Neural cell (in vitro differentiated cells): ENCODE results near the gene RTN4R. TPM values are rescaled to one million over a fixed set of nuclear protein-coding genes. Genes with fewer than 3 reads are reported as not detected.
"Not testable (repeated sequence)": the region's sequence is repeated elsewhere in the genome, so short reads cannot be mapped to it uniquely, and the experiment has no call there.

Source experiments
- H2AFZ ChIP-seq: fragments of 200-600, 300-800 bp; sonication (generic), shearing (Covaris generic); 2 replicates; pipeline ENCODE4 v1.6.0; 2014; ENCODE audit warnings: low read depth, mild to moderate bottlenecking, antibody characterized with exemption, low read length, moderate library complexity
- H3F3A ChIP-seq: fragments of 200-600 bp; shearing (Covaris generic); 2 replicates; pipeline ENCODE4 v1.6.1; 2016; ENCODE audit warnings: mild to moderate bottlenecking, moderate library complexity, mixed read lengths, antibody characterized with exemption, low read length; ENCODE audit not compliant: insufficient read depth, poor library complexity, severe bottlenecking
- H3K27ac ChIP-seq: fragments of 200-600, 300-800 bp; sonication (generic), shearing (Covaris generic); 2 replicates; pipeline ENCODE4 v1.5.1; 2014; ENCODE audit warnings: mild to moderate bottlenecking, low read length, moderate library complexity
- H3K27me3 ChIP-seq: fragments of 300-800, 200-600 bp; sonication (generic), shearing (Covaris generic); 2 replicates; pipeline ENCODE4 v1.6.0; 2014; ENCODE audit warnings: mild to moderate bottlenecking, low read depth, low read length, moderate library complexity; ENCODE audit not compliant: insufficient read depth
- H3K36me3 ChIP-seq: fragments of 300-800, 200-600 bp; sonication (generic), shearing (Covaris generic); 2 replicates; pipeline ENCODE4 v1.5.1; 2014; ENCODE audit warnings: mild to moderate bottlenecking, antibody characterized with exemption, low read length, moderate library complexity; ENCODE audit not compliant: insufficient read depth
- H3K4me2 ChIP-seq: fragments of 300-800, 200-600 bp; sonication (generic), shearing (Covaris generic); 2 replicates; pipeline ENCODE4 v1.6.0; 2014; ENCODE audit warnings: mild to moderate bottlenecking, low read length
- H3K4me3 ChIP-seq: fragments of 300-800, 200-600 bp; sonication (generic), shearing (Covaris generic); 2 replicates; pipeline ENCODE4 v1.5.1; 2014; ENCODE audit warnings: mild to moderate bottlenecking, low read length, moderate library complexity
- H3K79me2 ChIP-seq: fragments of 200-600 bp; shearing (Covaris generic); replicated peaks from 2 replicates; pipeline ENCODE4 v1.6.0; 2014; ENCODE audit warnings: mild to moderate bottlenecking, low read length, moderate library complexity; ENCODE audit not compliant: insufficient read depth
- H3K9ac ChIP-seq: fragments of 300-800, 200-600 bp; sonication (generic), shearing (Covaris generic); 2 replicates; pipeline ENCODE4 v1.6.1; 2016; ENCODE audit warnings: mild to moderate bottlenecking, low read length, mixed read lengths
- H3K9me2 ChIP-seq: fragments of 200-600 bp; shearing (Covaris generic); 2 replicates; pipeline ENCODE4 v1.6.1; 2016; ENCODE audit warnings: mild to moderate bottlenecking, low read length, mixed read lengths; ENCODE audit not compliant: insufficient read depth
- H3K9me3 ChIP-seq: fragments of 200-600, 300-800 bp; sonication (generic), shearing (Covaris generic); 2 replicates; pipeline ENCODE4 v1.6.1; 2016; ENCODE audit warnings: mild to moderate bottlenecking, mixed run types, low read length, moderate library complexity, mixed read lengths
- H4K20me1 ChIP-seq: fragments of 200-600 bp; shearing (Covaris generic); 2 replicates; pipeline ENCODE4 v1.6.1; 2016; ENCODE audit warnings: mild to moderate bottlenecking, mixed run types; ENCODE audit not compliant: insufficient read depth
- EP300 ChIP-seq: fragments of 450-650 bp; conservative IDR thresholded peaks from 2 replicates; pipeline ENCODE4 v1.6.1; 2014; ENCODE audit warnings: antibody characterized with exemption, mild to moderate bottlenecking, moderate library complexity; ENCODE audit not compliant: poor library complexity, severe bottlenecking
- EZH2 ChIP-seq: fragments of 200-600, 300-800 bp; shearing (Covaris generic), sonication (generic); IDR thresholded peaks from 2 replicates; pipeline ENCODE4 v1.6.1; 2014; ENCODE audit warnings: antibody characterized with exemption, low read length, borderline replicate concordance, mild to moderate bottlenecking; ENCODE audit not compliant: insufficient read depth, poor library complexity, severe bottlenecking
- MXI1 ChIP-seq: fragments of 450-650 bp; conservative IDR thresholded peaks from 2 replicates; pipeline ENCODE4 v1.6.1; 2014; ENCODE audit warnings: antibody characterized with exemption, mild to moderate bottlenecking; ENCODE audit not compliant: poor library complexity, severe bottlenecking
- POLR2AphosphoS5 ChIP-seq: IDR thresholded peaks from 2 replicates; pipeline ENCODE4 v1.6.1; 2012
- RAD21 ChIP-seq: fragments of 450-650 bp; conservative IDR thresholded peaks from 2 replicates; pipeline ENCODE4 v1.6.1; 2014; ENCODE audit warnings: antibody characterized with exemption, mild to moderate bottlenecking, moderate library complexity
- SMC3 ChIP-seq: fragments of 450-650 bp; conservative IDR thresholded peaks from 2 replicates; pipeline ENCODE4 v1.6.1; 2014; ENCODE audit warnings: antibody characterized with exemption, mild to moderate bottlenecking, moderate library complexity; ENCODE audit not compliant: poor library complexity
- TAF1 ChIP-seq: IDR thresholded peaks from 2 replicates; pipeline ENCODE4 v1.6.1; 2012; ENCODE audit warnings: low read depth
- polyA plus RNA-seq: library from polyadenylated mRNA; depleted of rRNA; stranded (reverse); fragments of >200 nt; gene quantifications from 2 replicates; pipeline ENCODE4 v1.2.3, GENCODE V29; 2014
- TF ChIP-seq, protein P1 (sequence below): fragments of 450-650 bp; IDR thresholded peaks from 2 replicates; pipeline ENCODE4 v1.5.1; 2014; ENCODE audit warnings: antibody characterized with exemption, mild to moderate bottlenecking, moderate library complexity; ENCODE audit not compliant: poor library complexity, severe bottlenecking
- TF ChIP-seq, protein P2 (sequence below): IDR thresholded peaks from 2 replicates; pipeline ENCODE4 v1.6.1; 2012; ENCODE audit warnings: borderline replicate concordance

The RTN4R gene
- polyA plus RNA-seq, 1 donor from 2014 or later, result 13.6 TPM

DNA sequence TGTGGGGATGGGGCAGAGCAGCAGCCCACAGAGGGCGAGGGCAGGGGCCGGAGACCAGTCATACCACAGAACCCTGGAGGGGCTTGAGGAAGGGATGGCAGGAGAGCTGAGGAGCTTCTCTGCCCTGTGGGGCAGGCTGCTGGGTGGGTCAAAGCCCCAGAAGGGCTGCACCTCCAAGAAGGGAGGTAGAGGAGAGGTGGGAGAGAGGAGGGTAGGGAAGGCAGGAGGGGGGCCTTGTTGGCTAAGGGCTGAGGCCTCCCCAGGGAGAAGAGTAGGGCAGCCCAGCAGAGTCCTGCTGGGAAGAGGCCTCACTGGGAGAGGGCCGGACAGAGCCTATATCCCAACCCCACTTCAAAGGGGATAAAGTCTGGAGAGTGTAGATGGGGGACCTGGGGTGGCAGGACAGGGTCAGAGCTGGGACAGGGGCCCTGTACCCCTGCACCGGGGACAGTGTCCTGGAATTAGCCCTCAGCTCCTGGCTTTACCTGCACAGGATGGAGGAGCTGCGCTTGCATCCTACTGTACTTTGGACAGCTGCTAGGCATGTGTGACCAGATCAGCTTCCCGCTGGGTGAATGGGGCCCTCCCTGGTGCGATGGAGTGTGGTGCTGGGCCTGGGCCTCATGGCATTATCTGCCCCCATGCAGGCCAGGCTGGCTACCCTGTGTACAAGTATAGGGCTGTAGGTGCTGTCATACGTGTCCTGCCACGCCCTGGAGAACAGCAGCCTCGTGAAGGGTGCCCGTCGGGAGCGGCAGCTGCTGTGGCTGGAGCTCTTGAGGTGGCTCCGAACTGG is 44.5 kb upstream of the RTN4R start:
- no peaks in the 10 kb centered on the region for H3F3A ChIP-seq
- no peak overlapping the region for H3K4me3 ChIP-seq
- no peak overlapping the region for H3K4me2 ChIP-seq
- H3K79me2 ChIP-seq, result no peaks in the 10 kb centered on the region
- H3K36me3 ChIP-seq, result no peaks in the 10 kb centered on the region
- no peaks in the 10 kb centered on the region for H3K9me2 ChIP-seq
- no peaks in the 10 kb centered on the region for H4K20me1 ChIP-seq
- H3K27ac ChIP-seq, result no peak overlapping the region
- no peak overlapping the region for H3K9ac ChIP-seq
- TF ChIP-seq, protein P1, sequence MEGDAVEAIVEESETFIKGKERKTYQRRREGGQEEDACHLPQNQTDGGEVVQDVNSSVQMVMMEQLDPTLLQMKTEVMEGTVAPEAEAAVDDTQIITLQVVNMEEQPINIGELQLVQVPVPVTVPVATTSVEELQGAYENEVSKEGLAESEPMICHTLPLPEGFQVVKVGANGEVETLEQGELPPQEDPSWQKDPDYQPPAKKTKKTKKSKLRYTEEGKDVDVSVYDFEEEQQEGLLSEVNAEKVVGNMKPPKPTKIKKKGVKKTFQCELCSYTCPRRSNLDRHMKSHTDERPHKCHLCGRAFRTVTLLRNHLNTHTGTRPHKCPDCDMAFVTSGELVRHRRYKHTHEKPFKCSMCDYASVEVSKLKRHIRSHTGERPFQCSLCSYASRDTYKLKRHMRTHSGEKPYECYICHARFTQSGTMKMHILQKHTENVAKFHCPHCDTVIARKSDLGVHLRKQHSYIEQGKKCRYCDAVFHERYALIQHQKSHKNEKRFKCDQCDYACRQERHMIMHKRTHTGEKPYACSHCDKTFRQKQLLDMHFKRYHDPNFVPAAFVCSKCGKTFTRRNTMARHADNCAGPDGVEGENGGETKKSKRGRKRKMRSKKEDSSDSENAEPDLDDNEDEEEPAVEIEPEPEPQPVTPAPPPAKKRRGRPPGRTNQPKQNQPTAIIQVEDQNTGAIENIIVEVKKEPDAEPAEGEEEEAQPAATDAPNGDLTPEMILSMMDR, result no peak
- TF ChIP-seq EP300 (no peak), SMC3 (no peak), TAF1 (no peak), RAD21 (no peak), EZH2 (no peak), MXI1 (no peak), POLR2AphosphoS5 (no peak)
- TF ChIP-seq, protein P2, sequence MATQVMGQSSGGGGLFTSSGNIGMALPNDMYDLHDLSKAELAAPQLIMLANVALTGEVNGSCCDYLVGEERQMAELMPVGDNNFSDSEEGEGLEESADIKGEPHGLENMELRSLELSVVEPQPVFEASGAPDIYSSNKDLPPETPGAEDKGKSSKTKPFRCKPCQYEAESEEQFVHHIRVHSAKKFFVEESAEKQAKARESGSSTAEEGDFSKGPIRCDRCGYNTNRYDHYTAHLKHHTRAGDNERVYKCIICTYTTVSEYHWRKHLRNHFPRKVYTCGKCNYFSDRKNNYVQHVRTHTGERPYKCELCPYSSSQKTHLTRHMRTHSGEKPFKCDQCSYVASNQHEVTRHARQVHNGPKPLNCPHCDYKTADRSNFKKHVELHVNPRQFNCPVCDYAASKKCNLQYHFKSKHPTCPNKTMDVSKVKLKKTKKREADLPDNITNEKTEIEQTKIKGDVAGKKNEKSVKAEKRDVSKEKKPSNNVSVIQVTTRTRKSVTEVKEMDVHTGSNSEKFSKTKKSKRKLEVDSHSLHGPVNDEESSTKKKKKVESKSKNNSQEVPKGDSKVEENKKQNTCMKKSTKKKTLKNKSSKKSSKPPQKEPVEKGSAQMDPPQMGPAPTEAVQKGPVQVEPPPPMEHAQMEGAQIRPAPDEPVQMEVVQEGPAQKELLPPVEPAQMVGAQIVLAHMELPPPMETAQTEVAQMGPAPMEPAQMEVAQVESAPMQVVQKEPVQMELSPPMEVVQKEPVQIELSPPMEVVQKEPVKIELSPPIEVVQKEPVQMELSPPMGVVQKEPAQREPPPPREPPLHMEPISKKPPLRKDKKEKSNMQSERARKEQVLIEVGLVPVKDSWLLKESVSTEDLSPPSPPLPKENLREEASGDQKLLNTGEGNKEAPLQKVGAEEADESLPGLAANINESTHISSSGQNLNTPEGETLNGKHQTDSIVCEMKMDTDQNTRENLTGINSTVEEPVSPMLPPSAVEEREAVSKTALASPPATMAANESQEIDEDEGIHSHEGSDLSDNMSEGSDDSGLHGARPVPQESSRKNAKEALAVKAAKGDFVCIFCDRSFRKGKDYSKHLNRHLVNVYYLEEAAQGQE, result no peak
- H3K27me3 ChIP-seq, result no peaks in the 10 kb centered on the region
- no peaks in the 10 kb centered on the region for H3K9me3 ChIP-seq
- H2AFZ ChIP-seq, result no peak overlapping the region

DNA sequence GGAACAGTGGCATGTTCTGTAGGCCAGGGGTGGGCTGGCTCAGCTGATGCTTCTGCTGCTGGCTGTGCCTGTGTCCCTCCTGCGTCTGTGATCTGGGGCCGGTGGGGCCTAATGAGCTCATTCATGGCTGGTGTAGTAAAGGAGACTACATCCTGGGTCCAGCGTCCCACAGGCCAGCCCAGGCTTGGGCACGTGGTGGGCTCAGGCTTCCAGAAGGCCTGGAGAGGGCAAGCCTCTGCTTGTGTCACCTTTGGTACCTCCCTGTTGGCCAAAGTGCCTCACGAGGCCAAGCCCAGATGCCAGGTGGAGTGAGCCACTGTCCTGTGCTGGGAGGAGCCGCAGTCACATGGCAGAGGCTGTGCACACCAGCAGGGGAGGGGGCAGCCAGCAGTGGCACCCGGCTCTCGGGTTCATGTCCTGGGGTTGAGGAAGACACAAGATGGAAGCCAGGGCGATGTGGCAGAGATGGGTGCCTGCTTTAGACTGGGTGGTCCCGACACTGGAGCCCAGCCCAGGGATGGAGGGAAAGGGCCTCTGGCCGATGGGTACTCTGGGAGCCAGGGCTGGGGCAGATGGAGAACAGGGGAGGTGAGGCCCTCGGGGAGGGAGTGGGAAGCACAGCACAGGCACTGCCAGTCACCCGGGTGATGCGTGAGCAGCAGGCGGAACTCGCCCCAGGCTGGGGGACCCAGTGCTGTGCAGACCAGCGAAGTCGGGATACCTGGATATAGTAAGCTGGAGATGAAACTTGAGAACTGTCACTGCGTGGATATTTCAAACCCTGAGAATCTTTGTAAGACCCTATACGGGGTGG is 43.3 kb upstream of the RTN4R start:
- not testable (repeated sequence) for H4K20me1 ChIP-seq, H3K79me2 ChIP-seq, H3K4me3 ChIP-seq, H3K9me3 ChIP-seq, H3K27me3 ChIP-seq, H3K27ac ChIP-seq, H2AFZ ChIP-seq, H3F3A ChIP-seq, H3K4me2 ChIP-seq, H3K36me3 ChIP-seq, H3K9ac ChIP-seq, H3K9me2 ChIP-seq

DNA sequence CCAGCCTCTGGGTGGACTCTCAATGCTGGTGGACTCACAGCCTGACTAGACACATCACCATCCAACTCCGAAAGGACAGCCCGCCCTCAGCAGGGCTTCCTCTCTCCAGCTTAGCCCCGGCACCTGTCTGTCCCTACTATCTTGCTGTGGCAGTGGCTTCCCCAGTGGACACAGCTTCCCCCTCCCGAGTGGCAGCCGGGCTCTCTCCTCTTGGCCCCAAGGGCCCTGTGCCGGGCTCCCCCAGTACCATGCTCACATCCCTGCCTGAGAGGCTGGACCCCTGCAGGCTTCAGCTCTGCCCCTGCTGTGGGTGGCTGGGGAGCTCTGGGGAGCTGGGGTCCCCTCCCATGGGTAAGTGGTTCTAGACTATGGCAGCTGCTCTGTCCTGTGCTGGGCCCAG is 42.7 kb upstream of the RTN4R start:
- H3K27me3 ChIP-seq, H3K27ac ChIP-seq, H3K79me2 ChIP-seq, H2AFZ ChIP-seq, H3K4me3 ChIP-seq, H3K4me2 ChIP-seq, H4K20me1 ChIP-seq, H3K36me3 ChIP-seq, H3K9ac ChIP-seq, H3F3A ChIP-seq, H3K9me3 ChIP-seq, H3K9me2 ChIP-seq: not testable (repeated sequence)

DNA sequence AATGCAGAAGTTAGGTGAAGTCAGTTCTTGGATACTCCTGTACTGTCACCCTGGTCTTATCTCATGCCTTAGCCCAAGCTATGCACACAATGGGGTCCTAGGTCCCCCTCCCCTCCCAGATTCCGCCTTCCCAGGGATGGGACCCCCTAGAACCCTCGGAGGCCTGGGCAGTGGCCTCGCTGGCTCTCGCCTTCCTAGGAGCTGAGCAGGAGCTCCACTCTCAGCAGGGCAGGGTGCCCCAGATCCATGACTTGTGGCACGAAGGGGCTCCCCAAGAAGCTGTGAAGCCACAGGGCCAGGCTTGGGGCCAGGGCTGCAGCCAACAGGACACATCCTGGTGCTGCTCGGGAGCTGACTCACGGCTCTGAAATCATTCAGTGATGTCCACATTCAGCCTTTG is 42.1 kb upstream of the RTN4R start:
- not testable (repeated sequence) for H3K9ac ChIP-seq, H3F3A ChIP-seq, H2AFZ ChIP-seq, H3K4me3 ChIP-seq, H3K79me2 ChIP-seq, H3K27ac ChIP-seq, H3K9me2 ChIP-seq, H3K4me2 ChIP-seq, H4K20me1 ChIP-seq, H3K9me3 ChIP-seq, H3K27me3 ChIP-seq, H3K36me3 ChIP-seq
